HG03571 (cell line): ENCODE results near the gene DACH1.

Source experiments
- ATAC-seq: cut with Tn5 transposase; IDR thresholded peaks from one replicate; pipeline ENCODE4 v1.9.1; 2021; ENCODE audit not compliant: unreplicated experiment

DACH1 gene

GRCh38 chr13:71632721-71633120, 234.3 kb downstream of the DACH1 start:
- no peak for ATAC-seq

GRCh38 chr13:71632206-71632605, 234.8 kb downstream of the DACH1 start:
- no peak for ATAC-seq

- no peak for ATAC-seq
Observed at GRCh38 chr13:71629167-71629566, 237.8 kb downstream of the DACH1 start.

- no peak for ATAC-seq
Observed at GRCh38 chr13:71626421-71627117, 240.4 kb downstream of the DACH1 start.

- ATAC-seq: no peak
Observed at GRCh38 chr13:71625694-71626093, 241.3 kb downstream of the DACH1 start.

GRCh38 chr13:71624653-71625600, 242.1 kb downstream of the DACH1 start:
- ATAC-seq: no peak

- ATAC-seq: no peak
Observed at GRCh38 chr13:71621174-71622124, 245.6 kb downstream of the DACH1 start.

- ATAC-seq: no peak
Observed at GRCh38 chr13:71619096-71619495, 247.9 kb downstream of the DACH1 start.

- no peak for ATAC-seq
Observed at GRCh38 chr13:71618159-71618558, 248.8 kb downstream of the DACH1 start.

GRCh38 chr13:71617265-71617664, 249.7 kb downstream of the DACH1 start:
- ATAC-seq: no peak

- ATAC-seq: no peak
Observed at GRCh38 chr13:71613066-71613745, 253.8 kb downstream of the DACH1 start.

GRCh38 chr13:71611292-71611691, 255.7 kb downstream of the DACH1 start:
- no peak for ATAC-seq

GRCh38 chr13:71610876-71611275, 256.1 kb downstream of the DACH1 start:
- ATAC-seq: no peak

- ATAC-seq: no peak
Observed at GRCh38 chr13:71609271-71609670, 257.7 kb downstream of the DACH1 start.

GRCh38 chr13:71607575-71607974, 259.4 kb downstream of the DACH1 start:
- no peak for ATAC-seq

GRCh38 chr13:71606818-71607217, 260.2 kb downstream of the DACH1 start:
- ATAC-seq: no peak

- ATAC-seq: no peak
Observed at GRCh38 chr13:71605744-71606143, 261.3 kb downstream of the DACH1 start.

- no peak for ATAC-seq
Observed at GRCh38 chr13:71603255-71603654, 263.7 kb downstream of the DACH1 start.

GRCh38 chr13:71602344-71602743, 264.7 kb downstream of the DACH1 start:
- no peak for ATAC-seq

- ATAC-seq: no peak
Observed at GRCh38 chr13:71597150-71597549, 269.9 kb downstream of the DACH1 start.
